22Rv1 (cell line): ENCODE data around the gene BTBD7.

Experiments
- H3K27ac ChIP-seq: fragments of 450-650 bp; 2 replicates; pipeline ENCODE4 v1.5.1; 2017
- ZFX ChIP-seq: fragments of 450-650 bp; IDR thresholded peaks from 2 replicates; pipeline ENCODE4 v1.6.1; 2017; ENCODE audit warnings: antibody characterized with exemption, borderline replicate concordance
- TF ChIP-seq, protein P1 (sequence below): fragments of 450-650 bp; IDR thresholded peaks from 2 replicates; pipeline ENCODE4 v1.5.1; 2017; ENCODE audit warnings: mild to moderate bottlenecking

Gene BTBD7, protein sequence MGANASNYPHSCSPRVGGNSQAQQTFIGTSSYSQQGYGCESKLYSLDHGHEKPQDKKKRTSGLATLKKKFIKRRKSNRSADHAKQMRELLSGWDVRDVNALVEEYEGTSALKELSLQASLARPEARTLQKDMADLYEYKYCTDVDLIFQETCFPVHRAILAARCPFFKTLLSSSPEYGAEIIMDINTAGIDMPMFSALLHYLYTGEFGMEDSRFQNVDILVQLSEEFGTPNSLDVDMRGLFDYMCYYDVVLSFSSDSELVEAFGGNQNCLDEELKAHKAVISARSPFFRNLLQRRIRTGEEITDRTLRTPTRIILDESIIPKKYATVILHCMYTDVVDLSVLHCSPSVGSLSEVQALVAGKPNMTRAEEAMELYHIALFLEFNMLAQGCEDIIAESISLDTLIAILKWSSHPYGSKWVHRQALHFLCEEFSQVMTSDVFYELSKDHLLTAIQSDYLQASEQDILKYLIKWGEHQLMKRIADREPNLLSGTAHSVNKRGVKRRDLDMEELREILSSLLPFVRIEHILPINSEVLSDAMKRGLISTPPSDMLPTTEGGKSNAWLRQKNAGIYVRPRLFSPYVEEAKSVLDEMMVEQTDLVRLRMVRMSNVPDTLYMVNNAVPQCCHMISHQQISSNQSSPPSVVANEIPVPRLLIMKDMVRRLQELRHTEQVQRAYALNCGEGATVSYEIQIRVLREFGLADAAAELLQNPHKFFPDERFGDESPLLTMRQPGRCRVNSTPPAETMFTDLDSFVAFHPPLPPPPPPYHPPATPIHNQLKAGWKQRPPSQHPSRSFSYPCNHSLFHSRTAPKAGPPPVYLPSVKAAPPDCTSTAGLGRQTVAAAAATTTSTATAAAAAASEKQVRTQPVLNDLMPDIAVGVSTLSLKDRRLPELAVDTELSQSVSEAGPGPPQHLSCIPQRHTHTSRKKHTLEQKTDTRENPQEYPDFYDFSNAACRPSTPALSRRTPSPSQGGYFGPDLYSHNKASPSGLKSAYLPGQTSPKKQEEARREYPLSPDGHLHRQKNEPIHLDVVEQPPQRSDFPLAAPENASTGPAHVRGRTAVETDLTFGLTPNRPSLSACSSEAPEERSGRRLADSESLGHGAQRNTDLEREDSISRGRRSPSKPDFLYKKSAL

DNA sequence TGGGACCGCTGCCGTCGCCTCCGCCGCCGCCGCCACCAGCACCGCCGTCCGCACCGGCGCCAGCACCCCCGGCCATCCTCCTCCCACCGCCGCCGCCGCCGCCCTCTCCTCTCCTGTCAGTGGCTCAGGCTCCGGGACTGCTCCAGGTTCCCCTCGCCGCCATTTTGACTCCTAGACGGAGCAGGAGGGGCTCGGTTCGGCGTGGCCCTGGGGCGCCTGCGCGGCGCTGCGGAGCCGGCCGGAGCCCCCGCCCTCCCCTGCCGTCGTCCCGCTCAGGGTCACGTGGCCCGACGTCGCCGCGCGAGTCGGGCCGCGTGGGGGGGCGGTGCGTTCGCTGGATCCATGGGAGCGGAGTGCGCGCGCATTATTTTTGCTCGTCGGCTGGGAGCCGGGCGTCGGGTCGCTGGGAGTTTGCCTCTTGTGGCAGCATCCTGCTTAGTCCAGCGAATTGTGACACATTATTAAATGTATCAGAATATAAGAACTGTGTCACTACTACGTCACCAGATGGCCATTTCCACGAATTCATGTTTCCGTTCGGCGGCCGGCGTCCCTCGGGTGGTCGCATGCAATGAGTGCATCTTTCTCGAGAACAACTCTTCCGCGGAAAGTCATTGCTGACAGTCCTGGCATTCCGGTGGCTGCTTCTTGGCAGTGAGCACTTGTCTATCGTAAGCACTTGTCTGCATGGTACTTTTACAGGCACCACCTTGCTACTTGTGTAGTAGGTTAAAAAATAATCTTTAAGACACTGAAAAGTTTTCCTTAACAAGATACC lies at the start of gene BTBD7:
BTBD7 (minus strand) TSS at position 184 of the 778 bp plus-strand sequence. CDS start 36,985 bp downstream, outside the sequence.
- H3K27ac ChIP-seq, result peak within 1 kb of the TSS; percentile 82
- TF ChIP-seq ZFX, result no peak
- TF ChIP-seq, protein P1, sequence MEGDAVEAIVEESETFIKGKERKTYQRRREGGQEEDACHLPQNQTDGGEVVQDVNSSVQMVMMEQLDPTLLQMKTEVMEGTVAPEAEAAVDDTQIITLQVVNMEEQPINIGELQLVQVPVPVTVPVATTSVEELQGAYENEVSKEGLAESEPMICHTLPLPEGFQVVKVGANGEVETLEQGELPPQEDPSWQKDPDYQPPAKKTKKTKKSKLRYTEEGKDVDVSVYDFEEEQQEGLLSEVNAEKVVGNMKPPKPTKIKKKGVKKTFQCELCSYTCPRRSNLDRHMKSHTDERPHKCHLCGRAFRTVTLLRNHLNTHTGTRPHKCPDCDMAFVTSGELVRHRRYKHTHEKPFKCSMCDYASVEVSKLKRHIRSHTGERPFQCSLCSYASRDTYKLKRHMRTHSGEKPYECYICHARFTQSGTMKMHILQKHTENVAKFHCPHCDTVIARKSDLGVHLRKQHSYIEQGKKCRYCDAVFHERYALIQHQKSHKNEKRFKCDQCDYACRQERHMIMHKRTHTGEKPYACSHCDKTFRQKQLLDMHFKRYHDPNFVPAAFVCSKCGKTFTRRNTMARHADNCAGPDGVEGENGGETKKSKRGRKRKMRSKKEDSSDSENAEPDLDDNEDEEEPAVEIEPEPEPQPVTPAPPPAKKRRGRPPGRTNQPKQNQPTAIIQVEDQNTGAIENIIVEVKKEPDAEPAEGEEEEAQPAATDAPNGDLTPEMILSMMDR, result 0 out of 2 replicates have a peak, but pooled peaks have one; percentile 14

DNA sequence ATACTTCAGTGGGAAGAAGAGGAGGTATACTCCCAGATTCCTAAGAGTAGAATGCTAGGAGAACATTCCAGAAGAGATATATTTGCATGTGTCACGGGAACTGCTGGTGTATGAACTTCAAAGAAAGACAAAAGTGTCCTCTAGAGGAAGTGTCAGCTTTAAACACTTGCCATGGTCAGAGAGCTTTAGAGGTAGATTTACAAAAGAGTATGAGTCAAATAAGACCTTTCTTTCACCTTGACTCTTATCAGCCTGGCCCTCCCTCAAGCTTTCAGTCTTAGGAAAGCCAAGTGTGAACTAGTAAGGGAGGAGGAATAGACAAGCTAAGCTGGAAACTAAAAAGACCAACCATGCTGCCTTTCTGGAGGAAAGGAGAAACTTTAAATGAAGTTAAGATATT lies 48.8 kb upstream of the BTBD7 start:
- TF ChIP-seq ZFX, result no peak
- TF ChIP-seq, protein P1, result no peak
- H3K27ac ChIP-seq, result no peak overlapping the region

DNA sequence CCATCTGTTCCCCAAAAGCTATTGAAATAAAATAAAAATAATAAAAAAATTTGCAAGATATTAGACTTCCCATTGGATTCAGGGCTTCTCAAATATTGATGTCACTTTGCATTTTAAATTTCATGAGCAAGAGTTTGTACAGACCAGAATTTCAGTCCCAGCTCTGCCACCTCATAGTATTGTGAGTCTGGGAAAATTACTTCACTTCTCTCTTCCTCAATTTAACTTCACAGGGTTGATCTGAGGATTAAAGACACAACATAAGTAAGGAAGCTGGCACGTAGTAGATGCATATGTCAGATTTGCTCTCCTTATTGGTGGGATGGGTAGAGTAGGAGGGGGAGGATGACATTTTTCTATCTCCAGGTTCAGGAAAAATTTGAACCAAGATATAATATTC lies 47.0 kb upstream of the BTBD7 start:
- no peak overlapping the region for H3K27ac ChIP-seq
- TF ChIP-seq, protein P1, result no peak
- no peak for TF ChIP-seq ZFX

DNA sequence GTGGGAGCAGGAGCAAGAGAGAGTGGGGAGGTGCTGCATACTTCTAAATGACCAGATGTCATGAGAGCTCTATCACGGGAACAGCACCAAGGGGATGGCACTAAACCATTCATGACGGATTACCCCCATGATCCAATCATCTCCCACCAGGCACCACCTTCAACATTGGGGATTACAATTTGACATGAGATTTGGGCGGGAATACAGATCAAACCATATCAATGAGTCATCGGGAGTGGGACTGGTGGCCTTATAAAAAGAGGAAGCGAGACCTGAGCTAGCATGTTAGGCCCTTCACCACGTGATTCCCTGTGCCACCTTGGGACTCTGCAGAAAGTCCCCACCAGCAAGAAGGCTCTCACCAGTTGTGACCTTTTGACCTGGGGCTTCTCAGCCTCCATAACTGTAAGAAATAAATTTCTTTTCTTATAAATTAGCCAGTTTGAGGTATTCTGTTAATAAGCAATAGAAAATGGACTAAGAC lies 42.9 kb upstream of the BTBD7 start:
- no peak overlapping the region for H3K27ac ChIP-seq
- TF ChIP-seq, protein P1, result no peak
- TF ChIP-seq ZFX, result no peak

DNA sequence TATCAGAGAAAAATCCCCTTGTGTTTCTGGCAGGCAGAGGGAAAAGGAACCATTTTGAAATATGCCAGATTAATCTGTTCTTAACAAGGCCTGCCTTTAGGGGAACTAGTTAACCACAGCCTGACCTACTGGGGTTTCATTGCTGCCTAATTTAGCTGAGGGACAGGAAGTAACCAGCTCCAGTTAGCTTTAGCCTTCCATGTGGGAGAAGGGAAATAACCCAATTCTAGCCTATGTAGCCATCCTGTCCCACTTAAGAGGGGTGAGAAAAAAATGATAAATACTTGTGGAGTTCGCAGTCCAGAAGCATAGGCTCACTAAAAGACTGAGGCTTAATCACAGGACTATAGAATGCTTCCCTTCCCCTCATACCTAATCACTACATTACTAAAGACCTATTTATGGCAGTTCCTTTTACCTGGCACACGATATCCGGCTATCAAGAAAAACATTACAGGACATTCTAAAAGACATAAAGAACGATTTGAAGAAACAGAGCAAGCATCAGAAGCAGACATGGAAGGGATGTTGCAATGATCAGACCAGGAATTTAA lies 37.0 kb upstream of the BTBD7 start:
- no peak overlapping the region for H3K27ac ChIP-seq

More for the DNA sequence above, 37.0 kb upstream of the BTBD7 start:
- no peak for TF ChIP-seq ZFX
- TF ChIP-seq, protein P1, result no peak
